Measurements from ENCODE around the gene ZBTB9. TPM values are rescaled to one million over a fixed set of nuclear protein-coding genes. Genes with fewer than 3 reads are reported as not detected.

ZBTB9 gene, protein sequence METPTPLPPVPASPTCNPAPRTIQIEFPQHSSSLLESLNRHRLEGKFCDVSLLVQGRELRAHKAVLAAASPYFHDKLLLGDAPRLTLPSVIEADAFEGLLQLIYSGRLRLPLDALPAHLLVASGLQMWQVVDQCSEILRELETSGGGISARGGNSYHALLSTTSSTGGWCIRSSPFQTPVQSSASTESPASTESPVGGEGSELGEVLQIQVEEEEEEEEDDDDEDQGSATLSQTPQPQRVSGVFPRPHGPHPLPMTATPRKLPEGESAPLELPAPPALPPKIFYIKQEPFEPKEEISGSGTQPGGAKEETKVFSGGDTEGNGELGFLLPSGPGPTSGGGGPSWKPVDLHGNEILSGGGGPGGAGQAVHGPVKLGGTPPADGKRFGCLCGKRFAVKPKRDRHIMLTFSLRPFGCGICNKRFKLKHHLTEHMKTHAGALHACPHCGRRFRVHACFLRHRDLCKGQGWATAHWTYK
- total RNA-seq, result 1 to 10 TPM; 5.8 to 9.8 TPM
- 10 to 100 TPM in 4 of 6 donors, 1 to 10 TPM in 2; 9.4 to 13.6 (median 11.2) TPM for polyA plus RNA-seq (ENCODE audit: insufficient read length in 6 of 6)
- long read RNA-seq, donor 1, transcript ZBTB9-201 (2 exons, 2,716 nt), result major isoform, 8 of 8 reads
- long read RNA-seq, donor 1, partial matches to known transcripts, result 0 of 8 reads
- long read RNA-seq, donor 1, other reads (novel, unspliced or antisense), result 0 of 8 reads
- long read RNA-seq, donor 2, partial matches to known transcripts, result 0 of 4 reads
- long read RNA-seq, donor 2, other reads (novel, unspliced or antisense), result 0 of 4 reads
- long read RNA-seq, donor 3, transcript ZBTB9-201 (2 exons, 2,716 nt), result major isoform, 10 of 10 reads
- long read RNA-seq, donor 3, partial matches to known transcripts, result 0 of 10 reads
- long read RNA-seq, donor 3, other reads (novel, unspliced or antisense), result 0 of 10 reads
- long read RNA-seq, donor 4, partial matches to known transcripts, result 0 of 2 reads
- long read RNA-seq, donor 4, other reads (novel, unspliced or antisense), result 1 of 2 reads
- long read RNA-seq, donor 5, partial matches to known transcripts, result 0 of 5 reads
- long read RNA-seq, donor 5, other reads (novel, unspliced or antisense), result 0 of 5 reads
- long read RNA-seq, donor 6, transcript ZBTB9-201 (2 exons, 2,716 nt), result major isoform, 7 of 8 reads
- long read RNA-seq, donor 6, partial matches to known transcripts, result 0 of 8 reads
- long read RNA-seq, donor 6, other reads (novel, unspliced or antisense), result 0 of 8 reads
- long read RNA-seq, donor 7, partial matches to known transcripts, result 0 of 3 reads
- long read RNA-seq, donor 7, other reads (novel, unspliced or antisense), result 0 of 3 reads
- long read RNA-seq, donor 8, partial matches to known transcripts, result 0 of 5 reads
- long read RNA-seq, donor 8, other reads (novel, unspliced or antisense), result 0 of 5 reads
- long read RNA-seq, donor 9, result 0 reads
- long read RNA-seq, donor 10, partial matches to known transcripts, result 0 of 2 reads
- long read RNA-seq, donor 10, other reads (novel, unspliced or antisense), result 0 of 2 reads
- long read RNA-seq, donor 11, partial matches to known transcripts, result 0 of 4 reads
- long read RNA-seq, donor 11, other reads (novel, unspliced or antisense), result 0 of 4 reads
- long read RNA-seq, donor 12, transcript ZBTB9-201 (2 exons, 2,716 nt), result major isoform, 5 of 5 reads
- long read RNA-seq, donor 12, partial matches to known transcripts, result 0 of 5 reads
- long read RNA-seq, donor 12, other reads (novel, unspliced or antisense), result 0 of 5 reads

DNA sequence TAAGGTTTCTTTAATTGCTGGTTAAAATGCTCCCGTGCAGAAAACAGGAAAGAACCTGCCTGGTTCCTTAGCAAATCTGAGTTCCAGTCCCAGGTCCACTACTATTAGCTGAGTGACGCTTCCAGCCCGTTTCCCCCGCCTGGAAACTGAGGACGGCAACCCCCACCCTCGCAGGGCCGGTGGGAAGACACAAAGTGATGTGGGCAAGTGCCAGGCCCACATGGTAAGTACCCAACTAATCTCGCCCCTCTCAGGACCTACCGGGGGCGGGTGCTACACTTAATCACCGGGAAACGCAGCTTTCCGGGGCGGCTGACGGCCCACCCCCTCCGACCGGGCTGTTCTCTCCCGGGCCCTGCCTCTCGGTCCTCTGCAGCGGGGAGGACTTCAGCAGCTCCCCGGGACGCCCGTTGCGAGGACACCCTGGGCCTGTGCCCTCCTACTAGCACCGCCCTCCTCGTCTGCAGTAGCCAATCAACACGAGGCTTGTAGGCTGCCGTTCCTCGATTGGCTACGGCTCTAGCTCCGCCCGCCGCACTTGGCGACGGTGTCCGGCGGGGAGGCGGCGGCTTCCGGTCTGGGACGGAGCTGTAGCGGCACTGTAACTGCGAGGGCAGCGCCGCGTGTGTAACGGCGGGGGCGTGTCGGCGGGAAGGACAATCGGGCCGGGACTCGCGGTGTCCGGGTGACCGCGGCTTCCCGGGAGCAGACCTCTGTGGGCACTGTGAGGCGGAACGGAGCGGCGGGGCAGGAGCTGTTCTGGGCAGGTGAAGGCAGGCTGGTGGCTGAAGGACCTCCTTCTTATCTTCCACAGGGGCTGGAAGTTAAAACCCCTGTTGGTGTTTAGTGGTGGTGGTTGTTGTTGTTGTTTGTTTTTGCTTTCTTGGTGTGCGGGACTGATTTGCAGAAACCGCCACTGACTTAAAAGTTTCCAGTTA lies at the start of gene ZBTB9:
Gene ZBTB9 (plus strand): TSS at position 568 of the 938 bp plus-strand sequence. CDS start 525 bp downstream, outside the sequence.
- ATAC-seq (peak; percentile 99), DNase-seq (peak; percentile 93 to 98 (median 96))
- Histone ChIP-seq H3K4me3 (peak within 1 kb of the TSS; percentile 86 to 98), H3K9me3 (no peaks in the 10 kb centered on the region), H3K27ac (peak within 1 kb of the TSS; percentile 28 to 89), H3K4me1 (peaks cover 6 to 58% of the 10 kb centered on the region in 2 donors), H3K36me3 (peaks cover 0 to 13% of the 10 kb centered on the region in 2 donors), H3K27me3 (no peaks in the 10 kb centered on the region)
- TF ChIP-seq, protein P1, sequence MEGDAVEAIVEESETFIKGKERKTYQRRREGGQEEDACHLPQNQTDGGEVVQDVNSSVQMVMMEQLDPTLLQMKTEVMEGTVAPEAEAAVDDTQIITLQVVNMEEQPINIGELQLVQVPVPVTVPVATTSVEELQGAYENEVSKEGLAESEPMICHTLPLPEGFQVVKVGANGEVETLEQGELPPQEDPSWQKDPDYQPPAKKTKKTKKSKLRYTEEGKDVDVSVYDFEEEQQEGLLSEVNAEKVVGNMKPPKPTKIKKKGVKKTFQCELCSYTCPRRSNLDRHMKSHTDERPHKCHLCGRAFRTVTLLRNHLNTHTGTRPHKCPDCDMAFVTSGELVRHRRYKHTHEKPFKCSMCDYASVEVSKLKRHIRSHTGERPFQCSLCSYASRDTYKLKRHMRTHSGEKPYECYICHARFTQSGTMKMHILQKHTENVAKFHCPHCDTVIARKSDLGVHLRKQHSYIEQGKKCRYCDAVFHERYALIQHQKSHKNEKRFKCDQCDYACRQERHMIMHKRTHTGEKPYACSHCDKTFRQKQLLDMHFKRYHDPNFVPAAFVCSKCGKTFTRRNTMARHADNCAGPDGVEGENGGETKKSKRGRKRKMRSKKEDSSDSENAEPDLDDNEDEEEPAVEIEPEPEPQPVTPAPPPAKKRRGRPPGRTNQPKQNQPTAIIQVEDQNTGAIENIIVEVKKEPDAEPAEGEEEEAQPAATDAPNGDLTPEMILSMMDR (IDR thresholded peaks at IDR 0.05), result peak in 1 of 2 donors; percentile 15
- intact Hi-C loops (cut with DNase I), result no loop called here

DNA sequence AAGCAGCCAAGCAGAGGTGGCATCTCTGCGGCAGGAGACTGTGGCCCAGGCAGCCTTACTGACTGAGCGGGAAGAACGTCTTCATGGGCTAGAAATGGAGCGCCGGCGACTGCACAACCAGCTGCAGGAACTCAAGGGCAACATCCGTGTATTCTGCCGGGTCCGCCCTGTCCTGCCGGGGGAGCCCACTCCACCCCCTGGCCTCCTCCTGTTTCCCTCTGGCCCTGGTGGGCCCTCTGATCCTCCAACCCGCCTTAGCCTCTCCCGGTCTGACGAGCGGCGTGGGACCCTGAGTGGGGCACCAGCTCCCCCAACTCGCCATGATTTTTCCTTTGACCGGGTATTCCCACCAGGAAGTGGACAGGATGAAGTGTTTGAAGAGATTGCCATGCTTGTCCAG lies 49.5 kb upstream of the ZBTB9 start:
- Histone ChIP-seq H3K4me1 (peaks cover 0 to 6% of the 10 kb centered on the region in 2 donors), H3K36me3 (peaks cover 0 to 4% of the 10 kb centered on the region in 2 donors), H3K9me3 (no peaks in the 10 kb centered on the region), H3K27ac (no peak overlapping the region), H3K4me3 (no peak overlapping the region), H3K27me3 (no peaks in the 10 kb centered on the region)
- ATAC-seq (no peak), DNase-seq (no peak)
- intact Hi-C loops (cut with DNase I), result no loop called here
- TF ChIP-seq, protein P1 (IDR thresholded peaks at IDR 0.05), result no peak

- Histone ChIP-seq H3K4me3 (no peak overlapping the region), H3K27ac (no peak overlapping the region), H3K36me3 (peaks cover 0 to 4% of the 10 kb centered on the region in 2 donors), H3K4me1 (peaks cover 0 to 6% of the 10 kb centered on the region in 2 donors), H3K9me3 (no peaks in the 10 kb centered on the region), H3K27me3 (no peaks in the 10 kb centered on the region)
- DNase-seq (no peak), ATAC-seq (no peak)
- TF ChIP-seq, protein P1 (IDR thresholded peaks at IDR 0.05), result no peak
- intact Hi-C loops (cut with DNase I), result no loop called here
Observed at GRCh38 chr6:33405386-33405940, 48.9 kb upstream of the ZBTB9 start.
